ENCODE measurements around the gene ATP8A1. TPM values are rescaled to one million over a fixed set of nuclear protein-coding genes. Genes with fewer than 3 reads are reported as not detected.

ATP8A1 gene
- total and polyA plus RNA-seq, 2 of the 4 experiments (the other 2 are of a cell fraction): 0.12 to 0.36 TPM

DNA sequence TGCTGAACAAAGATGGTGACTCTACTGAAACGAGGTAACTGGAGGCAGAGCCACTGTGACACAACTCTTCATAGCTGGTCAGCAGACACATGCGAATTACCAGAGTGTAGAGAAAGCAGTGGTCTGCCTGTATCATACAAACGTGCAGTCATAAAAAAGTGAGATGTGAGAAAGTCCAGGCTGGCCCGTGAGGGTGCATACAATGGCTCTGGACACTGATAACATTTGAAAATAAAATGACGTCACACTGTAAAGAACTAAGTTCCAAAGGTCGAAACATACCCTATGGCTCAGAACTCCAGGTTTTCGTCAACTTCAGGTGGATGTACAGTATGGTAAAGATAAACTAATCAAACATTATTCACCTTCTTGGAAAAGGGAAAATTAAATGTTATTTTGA lies 163.9 kb downstream of the ATP8A1 start:
- H3K27me3 ChIP-seq (ENCODE audit: control insufficient read depth, insufficient read depth, low read length): peaks cover 4% of the 10 kb centered on the region
- H3K56ac ChIP-seq (ENCODE audit: extremely low read depth, insufficient read depth, low read length): no peak overlapping the region
- no peak overlapping the region for H4K8ac ChIP-seq (ENCODE audit: low read depth in 2 of 2, low read length in 2 of 2)
- no peaks in the 10 kb centered on the region for H3K79me1 ChIP-seq (ENCODE audit: low read depth in 1 of 2, low read length in 2 of 2)
- no peak overlapping the region for H2AFZ ChIP-seq (replicated peaks; ENCODE audit: low read length, poor library complexity)
- dilution Hi-C loops (cut with HindIII; ENCODE audit: low sequenced_read_pairs, unreplicated experiment): no loop called here
- H2BK15ac ChIP-seq (ENCODE audit: low read depth, low read length): no peak overlapping the region
- H2AK5ac ChIP-seq (ENCODE audit: low read depth, low read length): no peak overlapping the region
- ATAC-seq (ENCODE audit: low read depth): no peak
- DNase-seq: no peak
- no peaks in the 10 kb centered on the region; the same call in 1 of the 2 replicates for H3K9me1 ChIP-seq (ENCODE audit: insufficient read depth, low read length)
- no peak overlapping the region for H3K9ac ChIP-seq (ENCODE audit: low read depth, low read length)
- H3K9me3 ChIP-seq (ENCODE audit: control insufficient read depth, insufficient read depth, low read length): no peaks in the 10 kb centered on the region
- no peak overlapping the region for H3K27ac ChIP-seq (ENCODE audit: insufficient read depth, low read length)
- no peak overlapping the region for H3K23ac ChIP-seq (ENCODE audit: low read depth, low read length)
- WGBS, 2 experiments (ENCODE audit: extremely low coverage in 2 of 2, insufficient read length in 1 of 2): 33% methylated on average over 1 of the region's 7 CpGs; no CpG with 5 or more reads in 1 of the 2 experiments
- in situ Hi-C loops (cut with MboI; ENCODE audit: low sequenced_read_pairs): no loop called here
- no peaks in the 10 kb centered on the region for H3K36me3 ChIP-seq (ENCODE audit: control insufficient read depth, insufficient read depth, low read length)
- H2BK120ac ChIP-seq (ENCODE audit: low read depth, low read length): no peak overlapping the region
- intact Hi-C loops (cut with micrococcal nuclease): no loop called here
- no peak overlapping the region for H3K4ac ChIP-seq (ENCODE audit: low read depth, low read length)
- no peak overlapping the region for H3K14ac ChIP-seq (replicated peaks; ENCODE audit: low read depth, low read length)
- H3K18ac ChIP-seq (ENCODE audit: low read depth, low read length): no peak overlapping the region
- H2BK20ac ChIP-seq (ENCODE audit: low read depth, low read length): no peak overlapping the region
- no peak overlapping the region for H2AK9ac ChIP-seq (replicated peaks; ENCODE audit: low read depth, low read length, poor library complexity)
- ChIA-PET POLR2A (ENCODE audit: unreplicated experiment) (no interaction called here), CTCF (no interaction called here)
- H3K4me2 ChIP-seq (ENCODE audit: low read depth, low read length): no peak overlapping the region
- H2BK5ac ChIP-seq (ENCODE audit: low read depth, low read length, poor library complexity, severe bottlenecking): no peak overlapping the region
- no peaks in the 10 kb centered on the region for H4K20me1 ChIP-seq (ENCODE audit: insufficient read depth, low read length)
- no peak overlapping the region for H4K91ac ChIP-seq (ENCODE audit: insufficient read depth, low read depth, low read length)
- H4K5ac ChIP-seq (ENCODE audit: low read depth, low read length): no peak overlapping the region
- H3K4me1 ChIP-seq (ENCODE audit: control insufficient read depth, insufficient read depth, low read length): peaks cover 2% of the 10 kb centered on the region; the same call in 1 of the 2 replicates
- TF ChIP-seq CHD1 (IDR thresholded peaks at IDR 0.05; ENCODE audit: low read depth, low read length) (no peak), POLR2A (IDR thresholded peaks at IDR 0.05; ENCODE audit: low read depth, low read length) (no peak), MXI1 (IDR thresholded peaks at IDR 0.05; ENCODE audit: borderline replicate concordance, low read depth, low read length) (no peak), MAFK (IDR thresholded peaks at IDR 0.05; ENCODE audit: low read depth, low read length) (no peak), CEBPB (IDR thresholded peaks at IDR 0.05; ENCODE audit: low read depth, low read length) (no peak), RAD21 (IDR thresholded peaks at IDR 0.05; ENCODE audit: low read length) (no peak), MAZ (IDR thresholded peaks at IDR 0.05; ENCODE audit: borderline replicate concordance, low read depth, low read length) (no peak), NFE2L2 (IDR thresholded peaks at IDR 0.05; ENCODE audit: low read depth, low read length) (no peak), RCOR1 (IDR thresholded peaks at IDR 0.05; ENCODE audit: insufficient replicate concordance, low read length) (no peak), BHLHE40 (IDR thresholded peaks at IDR 0.05; ENCODE audit: low read depth, low read length) (no peak), FOS (IDR thresholded peaks at IDR 0.05; ENCODE audit: low read depth, low read length) (no peak), RFX5 (IDR thresholded peaks at IDR 0.05; ENCODE audit: low read depth, low read length) (no peak), SMC3 (IDR thresholded peaks at IDR 0.05; ENCODE audit: low read depth, low read length) (no peak)
- TF ChIP-seq, protein P1, sequence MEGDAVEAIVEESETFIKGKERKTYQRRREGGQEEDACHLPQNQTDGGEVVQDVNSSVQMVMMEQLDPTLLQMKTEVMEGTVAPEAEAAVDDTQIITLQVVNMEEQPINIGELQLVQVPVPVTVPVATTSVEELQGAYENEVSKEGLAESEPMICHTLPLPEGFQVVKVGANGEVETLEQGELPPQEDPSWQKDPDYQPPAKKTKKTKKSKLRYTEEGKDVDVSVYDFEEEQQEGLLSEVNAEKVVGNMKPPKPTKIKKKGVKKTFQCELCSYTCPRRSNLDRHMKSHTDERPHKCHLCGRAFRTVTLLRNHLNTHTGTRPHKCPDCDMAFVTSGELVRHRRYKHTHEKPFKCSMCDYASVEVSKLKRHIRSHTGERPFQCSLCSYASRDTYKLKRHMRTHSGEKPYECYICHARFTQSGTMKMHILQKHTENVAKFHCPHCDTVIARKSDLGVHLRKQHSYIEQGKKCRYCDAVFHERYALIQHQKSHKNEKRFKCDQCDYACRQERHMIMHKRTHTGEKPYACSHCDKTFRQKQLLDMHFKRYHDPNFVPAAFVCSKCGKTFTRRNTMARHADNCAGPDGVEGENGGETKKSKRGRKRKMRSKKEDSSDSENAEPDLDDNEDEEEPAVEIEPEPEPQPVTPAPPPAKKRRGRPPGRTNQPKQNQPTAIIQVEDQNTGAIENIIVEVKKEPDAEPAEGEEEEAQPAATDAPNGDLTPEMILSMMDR (conservative IDR thresholded peaks at IDR 0.05; ENCODE audit: low read depth, low read length): no peak
- TF ChIP-seq, protein P2, sequence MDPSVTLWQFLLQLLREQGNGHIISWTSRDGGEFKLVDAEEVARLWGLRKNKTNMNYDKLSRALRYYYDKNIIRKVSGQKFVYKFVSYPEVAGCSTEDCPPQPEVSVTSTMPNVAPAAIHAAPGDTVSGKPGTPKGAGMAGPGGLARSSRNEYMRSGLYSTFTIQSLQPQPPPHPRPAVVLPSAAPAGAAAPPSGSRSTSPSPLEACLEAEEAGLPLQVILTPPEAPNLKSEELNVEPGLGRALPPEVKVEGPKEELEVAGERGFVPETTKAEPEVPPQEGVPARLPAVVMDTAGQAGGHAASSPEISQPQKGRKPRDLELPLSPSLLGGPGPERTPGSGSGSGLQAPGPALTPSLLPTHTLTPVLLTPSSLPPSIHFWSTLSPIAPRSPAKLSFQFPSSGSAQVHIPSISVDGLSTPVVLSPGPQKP (IDR thresholded peaks at IDR 0.05; ENCODE audit: borderline replicate concordance, low read depth, low read length): no peak
- TF ChIP-seq, protein P3, sequence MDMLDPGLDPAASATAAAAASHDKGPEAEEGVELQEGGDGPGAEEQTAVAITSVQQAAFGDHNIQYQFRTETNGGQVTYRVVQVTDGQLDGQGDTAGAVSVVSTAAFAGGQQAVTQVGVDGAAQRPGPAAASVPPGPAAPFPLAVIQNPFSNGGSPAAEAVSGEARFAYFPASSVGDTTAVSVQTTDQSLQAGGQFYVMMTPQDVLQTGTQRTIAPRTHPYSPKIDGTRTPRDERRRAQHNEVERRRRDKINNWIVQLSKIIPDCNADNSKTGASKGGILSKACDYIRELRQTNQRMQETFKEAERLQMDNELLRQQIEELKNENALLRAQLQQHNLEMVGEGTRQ (IDR thresholded peaks at IDR 0.05; ENCODE audit: low read depth, low read length): no peak
- H3K4me3 ChIP-seq (ENCODE audit: insufficient read depth, low read depth, low read length): no peak overlapping the region
- BruUV-seq (replicated peaks): no TSS peak

Measured in IMR-90 (cell line).